ENCODE data around the gene PRKCD.
A peak's percentile ranks its signal among the peaks of the same experiment; 100 is the strongest.

The PRKCD gene

DNA sequence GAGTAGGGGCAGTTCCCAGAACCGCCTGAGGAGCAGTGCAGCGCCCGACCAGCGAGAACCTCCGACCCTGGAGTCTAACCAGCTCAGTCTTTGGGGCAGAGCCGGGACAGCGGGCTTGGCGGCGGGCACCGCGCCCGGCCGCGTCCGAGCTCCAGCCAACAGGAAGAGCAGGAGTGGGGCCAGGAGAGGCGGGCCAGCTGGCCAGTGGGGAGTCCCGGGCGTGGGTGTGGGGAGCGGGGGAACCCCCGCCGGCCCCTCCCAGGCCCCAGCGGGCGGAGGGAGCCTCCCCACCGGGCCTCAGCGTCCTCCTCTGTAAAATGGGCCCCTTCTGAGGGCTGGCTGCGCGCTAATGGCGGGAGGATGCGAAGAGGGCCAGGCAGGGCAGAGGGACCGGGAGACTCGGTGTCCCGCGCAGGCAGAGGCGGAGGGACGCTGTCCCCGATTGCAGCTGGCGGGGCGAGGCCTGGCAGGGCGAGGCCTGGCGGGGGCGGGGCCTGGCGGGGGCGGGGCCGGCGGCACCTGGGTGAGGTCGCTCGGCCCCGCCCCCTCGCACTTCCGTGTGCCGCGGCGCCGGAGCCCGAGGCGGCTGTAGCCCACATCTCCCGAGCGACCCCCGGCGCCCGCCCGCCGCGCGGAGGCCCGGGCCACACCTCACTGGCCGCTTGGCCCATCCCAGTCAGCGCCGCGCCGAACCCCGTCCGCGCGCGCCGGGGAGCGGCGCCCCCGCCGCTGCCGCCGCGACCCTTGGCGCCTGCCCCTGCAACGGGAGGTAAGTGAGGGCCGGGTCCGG lies at the start of gene PRKCD:
Gene PRKCD (plus strand): TSS at position 550 of the 790 bp plus-strand sequence. CDS start 17,214 bp downstream, outside the sequence.
- peak; percentile 69 for DNase-seq

DNA sequence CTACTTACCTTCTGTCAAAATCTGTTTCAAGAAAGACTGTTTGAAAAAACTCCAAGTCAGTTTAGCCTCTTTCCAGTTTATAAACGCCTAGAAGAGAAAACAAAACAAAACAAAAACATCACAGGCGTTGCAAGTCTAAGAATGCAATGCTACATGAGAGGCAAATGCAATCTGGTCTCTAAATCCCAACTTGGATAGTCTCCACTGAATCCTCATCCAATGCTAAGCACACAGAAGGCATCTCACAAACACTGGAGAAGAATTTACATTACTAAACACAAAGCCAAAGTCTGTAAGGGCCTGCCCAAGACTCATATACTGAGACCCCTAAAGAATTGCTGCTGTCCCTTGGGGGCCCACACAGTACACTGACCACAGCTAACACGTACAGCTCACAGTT lies 49.2 kb upstream of the PRKCD start:
- DNase-seq, result no peak

DNA sequence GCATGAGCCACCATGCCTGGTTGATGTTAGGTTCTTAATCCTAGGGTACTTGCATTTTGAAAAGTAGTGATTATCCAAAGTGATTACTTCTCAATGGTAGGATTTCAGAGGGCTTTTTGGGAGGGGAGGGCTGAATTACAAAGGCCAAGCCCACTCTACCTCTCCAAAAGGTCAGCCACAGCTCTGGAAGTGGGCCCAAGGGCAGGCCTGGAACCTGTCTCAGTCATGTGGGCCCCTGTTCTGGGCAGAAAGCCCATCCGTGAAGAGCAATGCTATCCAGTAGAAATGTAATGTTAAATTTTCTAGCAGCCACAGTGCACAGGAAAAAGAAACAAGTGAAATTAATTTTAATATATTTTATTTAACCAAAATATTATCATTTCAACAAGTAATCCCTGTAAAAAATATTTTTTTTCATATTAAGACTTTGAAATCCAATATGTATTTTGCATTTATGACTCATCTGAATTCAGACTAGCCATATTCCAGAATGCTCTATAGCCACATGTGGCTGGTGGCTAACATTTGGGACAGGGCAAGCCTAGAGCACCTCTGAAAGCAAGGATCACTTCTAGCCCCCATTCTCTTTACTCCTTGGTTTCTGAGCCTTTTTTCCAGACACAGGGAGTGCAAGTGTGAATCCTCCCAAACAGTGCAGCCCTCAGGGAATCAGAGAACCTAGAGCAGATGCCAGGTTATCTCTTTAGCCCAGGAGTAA lies 47.6 kb upstream of the PRKCD start:
- DNase-seq, result no peak

DNA sequence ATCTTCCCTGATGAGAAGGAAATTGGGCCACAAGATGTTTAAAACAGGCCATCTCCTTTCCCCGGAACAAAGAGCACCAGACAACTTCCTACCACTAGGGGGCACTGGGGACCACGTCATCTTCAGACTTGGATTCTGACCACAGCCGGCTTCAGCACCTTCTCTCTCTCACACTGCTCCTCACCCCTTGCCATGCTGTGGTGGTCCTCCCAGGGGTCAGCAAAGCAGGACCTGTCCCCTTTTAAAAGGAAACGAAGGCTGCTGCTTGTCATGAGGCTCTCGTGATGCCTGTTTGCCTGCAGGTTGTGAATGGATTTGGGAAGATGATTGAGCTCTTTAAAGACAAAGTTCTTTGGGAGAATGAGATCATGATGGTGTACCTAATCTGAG lies 47.0 kb upstream of the PRKCD start:
- peak; percentile 88 for DNase-seq

DNA sequence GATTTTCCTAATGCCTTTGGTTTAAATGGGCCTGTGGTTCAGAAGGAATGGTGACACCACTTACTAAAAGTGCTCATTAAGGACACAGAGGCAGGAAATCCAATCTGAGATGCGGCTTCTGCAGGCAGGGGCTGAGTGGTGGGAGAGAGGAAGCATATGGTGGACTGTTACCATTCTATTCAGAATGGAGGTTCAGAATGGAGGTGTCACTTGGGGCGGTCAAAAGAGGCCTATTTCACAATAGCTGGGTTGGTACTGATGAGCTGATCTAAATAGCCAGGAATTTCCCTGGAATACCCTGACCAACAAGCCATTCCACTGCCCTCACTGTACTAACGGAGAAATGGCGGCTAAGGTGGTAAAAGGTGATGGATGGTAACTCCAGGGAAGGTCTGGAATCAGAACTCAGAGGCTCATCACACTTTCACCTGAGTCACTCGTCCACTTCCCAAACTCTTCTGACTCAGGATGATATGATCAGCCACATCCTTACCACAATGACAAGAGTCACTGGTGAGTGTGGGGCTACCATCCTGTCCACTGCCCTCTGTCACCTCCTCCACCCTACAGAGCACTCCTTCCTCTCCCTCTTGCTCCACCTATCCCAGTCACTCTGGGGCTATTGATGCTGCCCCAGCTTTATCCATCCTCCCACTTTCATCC lies 46.5 kb upstream of the PRKCD start:
- no peak for DNase-seq

DNA sequence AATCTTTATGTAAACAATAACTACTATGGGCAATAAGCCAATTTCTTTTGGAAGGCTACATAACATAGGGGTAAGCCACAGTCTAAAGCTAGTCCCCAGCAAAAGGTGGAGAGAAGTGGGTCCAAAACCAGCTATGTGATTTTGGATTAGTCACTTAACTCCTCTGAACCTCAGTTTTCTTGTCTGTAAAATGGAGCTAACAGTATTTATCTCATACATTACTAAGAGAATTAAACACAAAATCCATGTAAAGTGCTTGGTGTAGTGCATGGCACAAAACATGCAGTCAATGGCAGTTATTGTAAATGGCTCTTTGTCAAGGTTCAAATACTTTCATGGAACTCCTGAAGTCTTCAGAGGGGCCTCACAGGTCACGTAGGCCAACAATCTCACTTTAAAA lies 44.1 kb upstream of the PRKCD start:
- DNase-seq, result no peak

GRCh38 chr3:53120336-53120735 lies 40.7 kb upstream of the PRKCD start:
- DNase-seq, result no peak

GRCh38 chr3:53122255-53122932 lies 38.6 kb upstream of the PRKCD start:
- DNase-seq, result no peak

- DNase-seq, result no peak
Measured at GRCh38 chr3:53122933-53123305, 38.1 kb upstream of the PRKCD start.

DNA sequence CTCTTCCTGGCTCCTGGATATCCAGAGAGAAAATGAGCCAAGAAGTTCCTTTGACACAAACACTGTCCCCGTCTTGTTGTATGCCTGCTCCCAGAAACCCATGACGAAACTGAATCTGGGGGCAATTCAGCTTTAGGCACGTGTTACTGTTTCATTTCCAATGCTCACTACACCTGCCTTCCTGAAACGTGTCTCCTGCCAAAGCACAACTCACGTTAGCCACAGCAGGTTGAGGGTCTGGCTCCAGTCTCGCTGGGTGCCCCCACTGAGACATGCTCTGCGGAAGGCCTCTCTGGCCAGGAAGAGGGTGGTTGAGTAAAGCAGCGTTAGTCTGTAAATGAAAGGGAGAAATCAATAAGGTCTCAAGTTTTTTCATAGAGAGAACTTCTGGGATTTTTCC lies 37.5 kb upstream of the PRKCD start:
- DNase-seq, result no peak

GRCh38 chr3:53123953-53124352 lies 37.1 kb upstream of the PRKCD start:
- DNase-seq, result no peak

DNA sequence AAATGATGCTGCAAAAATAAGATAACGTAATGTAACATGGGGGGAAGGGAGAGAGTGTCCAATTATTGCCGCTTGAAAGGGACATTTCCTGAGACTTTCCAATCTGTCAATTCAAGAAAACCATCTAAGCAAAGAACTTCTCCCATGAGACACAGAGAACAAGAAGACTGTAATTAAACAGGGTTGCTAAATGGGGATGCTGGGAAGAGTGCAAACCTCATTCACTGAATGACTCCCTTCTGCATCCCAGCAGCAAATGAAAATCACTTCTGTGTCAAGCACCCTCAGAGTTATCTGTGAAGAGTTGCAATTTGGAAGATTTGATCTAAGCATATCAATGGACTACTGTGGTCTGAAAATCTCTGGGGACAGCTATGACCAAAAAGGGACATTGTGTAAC lies 34.4 kb upstream of the PRKCD start:
- DNase-seq, result no peak

DNA sequence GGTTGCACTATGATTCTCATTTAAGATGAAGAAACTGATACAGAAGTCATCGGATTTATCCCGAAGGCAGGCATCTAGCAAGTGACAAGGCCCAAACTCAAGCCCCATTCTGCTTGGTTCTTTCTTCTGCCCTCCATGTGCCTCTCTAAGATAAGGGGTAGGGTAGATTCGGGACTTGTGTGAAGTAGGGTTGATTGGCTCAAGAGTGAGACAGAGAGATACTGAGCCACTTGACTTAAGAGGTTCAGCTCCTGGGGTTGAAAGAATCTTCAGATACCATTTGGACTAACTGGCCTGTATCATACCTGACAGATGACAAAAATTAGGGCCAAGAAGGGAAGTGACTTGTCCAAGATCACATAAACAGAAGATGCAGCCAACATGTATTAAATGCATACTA lies 31.7 kb upstream of the PRKCD start:
- DNase-seq, result no peak

DNA sequence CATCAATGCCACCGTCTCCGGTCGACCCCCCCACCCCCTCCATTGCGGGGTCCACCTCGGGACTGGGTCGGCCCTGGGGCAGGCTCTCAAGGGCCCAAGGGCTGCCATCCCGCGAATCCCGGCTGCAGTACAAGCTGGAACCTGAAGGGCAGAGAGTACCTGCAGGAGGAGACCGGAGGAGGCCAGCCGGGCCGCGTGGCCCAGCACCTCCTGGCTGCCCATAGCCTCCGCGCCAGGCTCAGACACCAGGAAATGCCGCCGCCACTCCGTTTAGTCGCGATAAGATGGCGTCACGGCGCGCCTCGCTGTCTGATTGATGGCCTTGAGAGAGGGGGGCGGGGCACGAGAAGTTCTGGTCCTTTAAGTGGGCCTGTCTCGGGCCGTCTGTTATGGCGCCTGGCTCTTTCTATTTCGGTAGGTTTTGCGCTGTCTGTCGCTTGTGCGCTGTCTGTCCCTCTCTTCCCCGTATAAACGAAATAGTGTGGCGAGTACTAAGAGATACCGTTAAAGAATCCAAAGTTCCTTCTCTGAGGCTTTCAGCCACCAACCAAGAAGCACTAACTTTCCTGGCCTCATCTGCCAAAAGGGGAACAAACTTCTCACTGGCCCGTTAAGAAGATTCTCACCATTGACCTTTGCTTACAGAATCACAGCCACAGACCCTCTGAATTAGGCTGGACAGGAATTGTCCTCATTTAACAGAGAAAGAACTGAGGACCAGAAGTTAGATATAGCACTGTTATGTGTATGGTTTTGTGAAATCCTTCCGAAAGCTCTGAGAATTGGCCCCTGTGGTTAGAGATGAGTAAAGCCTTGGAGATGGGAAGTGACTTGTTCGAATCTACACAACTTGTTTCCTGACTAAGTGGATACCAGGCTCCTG lies 30.6 kb upstream of the PRKCD start, which contains the start of gene RFT1:
Gene RFT1 (minus strand): TSS at position 257 of the 883 bp plus-strand sequence. CDS start 35 bp downstream, at position 222.
- peak; percentile 97 for DNase-seq

DNA sequence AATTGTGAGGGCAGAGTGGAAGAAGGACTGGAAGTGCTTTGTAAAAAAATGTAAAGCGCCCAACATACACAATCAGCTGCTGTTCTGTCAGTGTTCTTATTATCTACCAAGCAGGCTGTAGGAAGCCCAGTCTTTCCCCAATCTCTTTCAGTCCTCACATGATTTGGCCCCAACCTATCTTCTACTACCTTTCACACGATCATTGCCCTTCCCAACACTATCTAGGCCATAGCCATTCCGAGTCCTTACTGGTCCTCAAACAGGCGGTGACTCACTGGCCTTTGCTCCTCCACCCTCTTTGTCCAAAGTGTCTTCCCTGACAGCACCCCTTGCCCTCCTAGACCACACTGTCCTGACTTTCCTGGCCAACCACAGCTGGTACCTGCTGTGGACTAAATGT lies 29.9 kb upstream of the PRKCD start:
- no peak for DNase-seq

- DNase-seq, result no peak
Measured at GRCh38 chr3:53132347-53132746, 28.7 kb upstream of the PRKCD start.

DNA sequence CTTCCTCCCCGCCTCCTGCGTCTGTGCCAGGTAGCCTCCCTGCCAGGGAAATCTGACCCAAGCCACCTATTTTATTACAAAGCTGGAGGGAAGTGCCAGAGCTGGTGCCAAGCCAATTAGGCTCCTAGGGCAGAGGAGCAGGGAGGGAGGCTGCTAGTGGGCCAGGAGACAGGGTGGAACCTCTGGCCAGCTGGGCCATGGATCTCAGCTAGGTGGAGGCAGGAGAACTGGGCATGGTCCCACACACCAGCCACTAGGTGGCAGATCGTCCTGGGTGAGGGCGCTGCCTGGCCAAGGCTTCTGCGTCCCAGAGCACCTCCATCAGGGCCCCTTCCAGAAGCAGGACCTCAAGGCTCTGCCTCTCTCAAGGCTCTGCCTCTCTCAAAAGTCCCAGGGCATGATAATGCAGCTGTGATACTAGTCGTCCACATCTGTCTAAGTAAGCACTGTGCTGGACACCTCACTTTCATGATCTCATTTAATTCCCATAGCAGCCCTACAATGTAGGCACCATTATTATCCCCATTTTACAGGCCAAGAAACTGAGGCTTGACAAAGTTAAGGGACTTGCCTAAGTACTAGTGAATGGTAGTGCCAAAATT lies 26.3 kb upstream of the PRKCD start:
- peak; percentile 64 for DNase-seq

- no peak for DNase-seq
Measured at GRCh38 chr3:53137221-53137620, 23.8 kb upstream of the PRKCD start.

GRCh38 chr3:53137835-53138446 lies 23.1 kb upstream of the PRKCD start:
- no peak for DNase-seq

- no peak for DNase-seq
Measured at GRCh38 chr3:53139906-53140846, 20.8 kb upstream of the PRKCD start.
